Memory B cell (primary cell): ENCODE results near the gene SFXN1.
"Not testable (repeated sequence)": the region's sequence is repeated elsewhere in the genome, so short reads cannot be mapped to it uniquely, and the experiment has no call there.

ENCODE experiments used
- ATAC-seq: fragments of 150-1000 bp; cut with Tn5 transposase; 2 replicates; pipeline ENCODE4 v1.10.0; 2021; ENCODE audit warnings: low read depth, mild to moderate bottlenecking, moderate library complexity
- DNase-seq, 2 donors: peaks; one replicate each; pipeline ENCODE4 v3.0.0; 2022; ENCODE audit warnings: low spot score in 2 of 2
- H3K27ac Mint-ChIP-seq: one replicate; pipeline ENCODE4 v1.8.0; 2022; ENCODE audit warnings: mild to moderate bottlenecking, moderate library complexity, mixed read lengths
- H3K27me3 Mint-ChIP-seq: one replicate; pipeline ENCODE4 v1.8.0; 2022; ENCODE audit warnings: mixed read lengths
- H3K36me3 Mint-ChIP-seq: one replicate; pipeline ENCODE4 v1.8.0; 2022; ENCODE audit warnings: mild to moderate bottlenecking, mixed read lengths
- H3K4me1 Mint-ChIP-seq: one replicate; pipeline ENCODE4 v1.8.0; 2022; ENCODE audit warnings: mixed read lengths
- H3K4me3 Mint-ChIP-seq: one replicate; pipeline ENCODE4 v1.8.0; 2022; ENCODE audit warnings: mild to moderate bottlenecking, moderate library complexity, mixed read lengths
- H3K9me3 Mint-ChIP-seq: one replicate; pipeline ENCODE4 v1.8.0; 2022; ENCODE audit warnings: mixed read lengths

The SFXN1 gene

DNA sequence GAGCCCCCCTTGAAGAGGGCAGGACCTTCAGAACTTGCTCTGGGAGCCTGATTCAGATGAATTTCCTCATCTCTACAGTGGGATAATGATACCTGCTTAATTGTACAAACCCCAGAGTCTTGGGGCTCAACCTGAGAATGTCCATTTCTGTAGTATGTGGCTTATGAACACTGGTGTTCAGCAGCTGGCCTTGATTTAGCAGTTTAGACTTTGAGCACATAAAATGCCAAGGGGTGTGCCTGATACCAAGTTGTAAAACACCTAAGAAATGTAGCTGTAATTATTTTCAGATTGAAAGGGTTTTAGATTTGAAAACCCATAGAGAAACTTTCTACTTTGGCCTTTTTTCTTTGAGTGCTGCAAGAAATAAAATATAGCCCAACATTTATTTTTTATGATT lies 44.9 kb downstream of the SFXN1 start:
- peaks cover 2% of the 10 kb centered on the region for H3K9me3 Mint-ChIP-seq
- H3K4me3 Mint-ChIP-seq, result no peak overlapping the region
- H3K36me3 Mint-ChIP-seq, result peaks cover 42% of the 10 kb centered on the region
- no peaks in the 10 kb centered on the region for H3K27me3 Mint-ChIP-seq
- no peaks in the 10 kb centered on the region for H3K4me1 Mint-ChIP-seq
- no peak for ATAC-seq
- DNase-seq, result no peak
- peak overlapping the region; percentile 32 for H3K27ac Mint-ChIP-seq

- Mint-ChIP-seq H3K27ac (no peak overlapping the region), H3K4me1 (no peaks in the 10 kb centered on the region), H3K36me3 (peaks cover 33% of the 10 kb centered on the region), H3K9me3 (no peaks in the 10 kb centered on the region), H3K4me3 (no peak overlapping the region), H3K27me3 (no peaks in the 10 kb centered on the region)
- ATAC-seq (no peak), DNase-seq (no peak)
Measured at GRCh38 chr5:175524211-175524610, 45.9 kb downstream of the SFXN1 start.

DNA sequence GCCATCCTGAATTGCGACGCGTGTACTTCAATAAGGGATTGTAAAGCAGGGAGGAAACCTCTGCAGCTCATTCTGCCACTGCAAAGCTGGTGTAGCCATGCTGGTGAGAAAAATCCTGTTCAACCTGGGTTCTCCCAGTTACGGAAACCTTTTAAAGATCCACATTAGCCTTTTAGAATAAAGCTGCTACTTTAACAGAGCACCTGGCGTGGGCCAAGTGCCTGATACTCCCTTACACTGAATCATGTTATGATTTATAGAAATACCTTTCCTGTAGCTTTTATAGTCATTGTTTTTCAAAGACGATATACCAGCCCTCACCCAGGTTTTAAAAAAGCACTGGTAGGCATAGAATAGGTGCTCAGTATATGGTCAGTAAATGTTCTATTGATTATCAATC lies 48.3 kb downstream of the SFXN1 start:
- H3K36me3 Mint-ChIP-seq, result peaks cover 25% of the 10 kb centered on the region
- no peaks in the 10 kb centered on the region for H3K4me1 Mint-ChIP-seq
- ATAC-seq (no peak), DNase-seq (no peak)
- H3K4me3 Mint-ChIP-seq, result no peak overlapping the region
- H3K27ac Mint-ChIP-seq, result no peak overlapping the region
- H3K9me3 Mint-ChIP-seq, result no peaks in the 10 kb centered on the region
- no peaks in the 10 kb centered on the region for H3K27me3 Mint-ChIP-seq

GRCh38 chr5:175531361-175531760 lies 53.0 kb downstream of the SFXN1 start:
- no peaks in the 10 kb centered on the region for H3K27me3 Mint-ChIP-seq
- DNase-seq (no peak), ATAC-seq (no peak)
- H3K4me1 Mint-ChIP-seq, result peaks cover 4% of the 10 kb centered on the region
- H3K4me3 Mint-ChIP-seq, result no peak overlapping the region
- H3K36me3 Mint-ChIP-seq, result peaks cover 13% of the 10 kb centered on the region
- no peaks in the 10 kb centered on the region for H3K9me3 Mint-ChIP-seq
- H3K27ac Mint-ChIP-seq, result no peak overlapping the region

DNA sequence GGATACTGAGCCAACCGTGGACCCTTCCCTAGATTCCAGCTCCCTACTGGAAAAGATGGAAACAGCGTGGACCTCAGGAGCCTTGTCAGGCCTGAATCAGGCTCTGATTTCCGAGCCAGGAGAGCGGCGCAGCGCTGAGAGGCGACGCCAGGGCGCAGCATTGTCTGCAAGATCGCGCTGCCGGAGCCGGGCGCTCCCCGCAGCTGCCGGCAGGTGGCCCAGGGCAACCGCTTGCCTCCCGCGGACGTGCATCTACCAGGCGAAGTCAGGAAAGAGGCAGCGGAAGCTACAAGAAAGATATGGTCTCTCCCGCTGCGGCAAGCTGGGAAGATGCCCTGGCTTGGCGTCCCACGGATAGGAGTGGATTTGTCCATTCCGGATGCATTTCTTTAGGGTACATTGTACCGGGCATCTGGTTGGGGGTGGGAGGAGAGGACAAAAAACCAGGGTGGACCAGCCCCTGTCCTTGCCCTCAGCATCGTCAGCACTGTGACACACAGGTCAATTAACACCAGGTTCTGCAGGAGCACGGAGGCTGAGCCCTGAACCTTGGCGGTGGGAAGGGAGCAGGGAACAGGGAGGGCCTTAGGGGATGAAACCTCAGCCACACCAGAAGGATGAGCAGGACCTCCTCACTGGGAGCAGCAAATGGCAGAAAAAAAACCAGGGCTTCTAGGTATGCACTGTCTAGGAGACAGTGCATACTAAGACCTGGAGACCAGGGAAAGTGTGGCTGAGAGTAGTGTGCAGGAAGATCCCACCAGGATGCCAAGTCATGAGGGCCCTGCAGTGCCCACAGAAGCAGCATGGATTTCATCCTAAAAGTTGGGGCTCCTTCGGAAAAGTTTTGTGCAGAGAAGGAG lies 55.9 kb downstream of the SFXN1 start:
- H3K36me3 Mint-ChIP-seq, result peaks cover 5% of the 10 kb centered on the region
- peak; percentile 46 to 56 for DNase-seq
- H3K27me3 Mint-ChIP-seq, result peaks cover 2% of the 10 kb centered on the region
- H3K9me3 Mint-ChIP-seq, result no peaks in the 10 kb centered on the region
- H3K4me3 Mint-ChIP-seq, result no peak overlapping the region
- peaks cover 4% of the 10 kb centered on the region for H3K4me1 Mint-ChIP-seq
- ATAC-seq, result peak; percentile 98
- no peak overlapping the region for H3K27ac Mint-ChIP-seq

DNA sequence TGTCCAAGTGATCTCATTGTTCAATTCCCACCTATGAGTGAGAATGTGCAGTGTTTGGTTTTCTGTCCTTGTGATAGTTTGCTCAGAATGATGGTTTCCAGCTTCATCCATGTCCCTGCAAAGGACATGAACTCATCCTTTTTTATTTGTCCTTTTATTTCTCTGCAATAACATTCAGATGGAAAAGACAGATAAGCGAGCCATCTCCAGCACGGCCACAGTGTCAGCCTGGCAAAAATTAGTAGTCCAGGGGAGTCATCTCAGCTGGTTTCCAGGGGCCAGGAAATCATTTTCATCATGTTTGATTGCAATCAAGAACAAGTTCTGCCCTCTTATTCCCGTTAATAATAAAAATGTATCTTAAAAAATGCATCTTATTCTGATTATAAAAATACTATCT lies 57.0 kb downstream of the SFXN1 start:
- not testable (repeated sequence) for H3K4me1 Mint-ChIP-seq, DNase-seq, H3K27me3 Mint-ChIP-seq, H3K27ac Mint-ChIP-seq, H3K4me3 Mint-ChIP-seq, H3K36me3 Mint-ChIP-seq, ATAC-seq, H3K9me3 Mint-ChIP-seq

DNA sequence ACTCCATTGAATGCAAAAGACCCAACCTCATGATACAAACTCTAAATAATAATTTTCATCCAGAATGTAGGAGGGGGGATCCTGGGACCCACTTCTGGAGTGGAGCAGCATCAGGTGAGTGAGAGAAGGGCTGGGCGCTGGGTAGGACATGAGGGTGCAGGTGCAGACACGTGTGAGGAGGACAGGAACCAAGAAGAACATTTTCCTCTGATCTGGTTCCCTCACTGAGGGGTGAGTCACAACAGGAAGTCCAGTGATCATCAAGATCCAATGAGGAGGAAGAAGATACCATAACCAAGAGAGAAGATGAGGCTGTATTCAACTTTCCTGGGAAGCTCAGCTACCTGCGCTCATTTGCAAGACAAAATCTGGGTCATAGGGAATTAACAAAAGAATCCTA lies 57.4 kb downstream of the SFXN1 start:
- no peak for DNase-seq
- Mint-ChIP-seq H3K4me1 (peaks cover 4% of the 10 kb centered on the region), H3K9me3 (no peaks in the 10 kb centered on the region), H3K36me3 (peaks cover 2% of the 10 kb centered on the region), H3K27me3 (peaks cover 2% of the 10 kb centered on the region), H3K4me3 (no peak overlapping the region), H3K27ac (no peak overlapping the region)
- ATAC-seq, result no peak

DNA sequence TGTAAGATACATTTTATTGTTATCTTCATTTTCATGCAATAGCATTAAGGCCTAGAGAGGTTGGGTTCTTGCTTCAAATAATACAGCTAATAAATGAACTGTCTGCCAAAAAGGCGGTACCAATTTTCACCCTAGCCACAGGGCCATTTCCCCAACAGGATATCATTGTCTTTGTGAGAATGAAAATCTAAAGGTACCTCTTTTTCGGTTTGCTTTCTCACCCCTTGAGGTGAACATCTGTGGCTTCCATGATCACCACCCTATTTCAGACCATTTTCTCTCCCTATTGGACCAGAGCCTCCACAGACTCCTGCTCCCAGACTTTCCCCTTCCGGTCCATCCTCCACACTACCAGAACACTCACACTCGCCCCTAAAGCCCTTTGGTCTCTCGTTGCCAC lies 60.2 kb downstream of the SFXN1 start:
- Mint-ChIP-seq H3K4me1 (peaks cover 4% of the 10 kb centered on the region), H3K36me3 (no peaks in the 10 kb centered on the region), H3K4me3 (no peak overlapping the region), H3K27me3 (peaks cover 5% of the 10 kb centered on the region), H3K9me3 (no peaks in the 10 kb centered on the region), H3K27ac (no peak overlapping the region)
- DNase-seq, result no peak
- ATAC-seq, result no peak

- ATAC-seq (no peak), DNase-seq (no peak)
- Mint-ChIP-seq H3K27me3 (peaks cover 5% of the 10 kb centered on the region), H3K4me3 (no peak overlapping the region), H3K36me3 (no peaks in the 10 kb centered on the region), H3K4me1 (no peaks in the 10 kb centered on the region), H3K27ac (no peak overlapping the region), H3K9me3 (no peaks in the 10 kb centered on the region)
Measured at GRCh38 chr5:175539936-175540335, 61.6 kb downstream of the SFXN1 start.

DNA sequence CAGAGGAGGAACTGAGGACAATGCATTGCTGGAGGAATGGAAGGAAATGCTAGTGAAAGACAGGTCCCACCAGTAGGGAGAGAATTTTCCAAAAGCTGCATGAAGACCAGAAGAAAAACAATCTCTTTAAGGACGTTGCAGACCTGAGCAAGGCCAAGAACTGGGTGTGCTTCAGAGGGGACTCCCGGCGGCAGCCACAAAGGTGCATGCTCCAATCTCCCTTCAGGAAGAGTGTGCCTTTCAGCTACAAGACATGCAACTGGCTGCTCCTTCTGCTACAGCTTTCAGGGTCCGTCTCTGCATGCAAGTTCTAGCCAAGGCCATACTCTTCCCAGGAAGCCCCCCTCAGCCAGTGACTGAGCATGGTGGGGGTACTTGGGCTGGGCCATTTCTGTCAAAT lies 62.9 kb downstream of the SFXN1 start:
- H3K9me3 Mint-ChIP-seq, result no peaks in the 10 kb centered on the region
- H3K27ac Mint-ChIP-seq, result no peak overlapping the region
- DNase-seq, result no peak
- peaks cover 9% of the 10 kb centered on the region for H3K27me3 Mint-ChIP-seq
- H3K4me1 Mint-ChIP-seq, result no peaks in the 10 kb centered on the region
- ATAC-seq, result no peak
- H3K4me3 Mint-ChIP-seq, result no peak overlapping the region
- no peaks in the 10 kb centered on the region for H3K36me3 Mint-ChIP-seq

GRCh38 chr5:175542232-175542965 lies 64.0 kb downstream of the SFXN1 start:
- Mint-ChIP-seq H3K9me3 (no peaks in the 10 kb centered on the region), H3K36me3 (no peaks in the 10 kb centered on the region), H3K27ac (no peak overlapping the region), H3K4me1 (no peaks in the 10 kb centered on the region), H3K27me3 (peaks cover 11% of the 10 kb centered on the region), H3K4me3 (no peak overlapping the region)
- no peak for DNase-seq
- no peak for ATAC-seq

GRCh38 chr5:175542966-175543235 lies 64.5 kb downstream of the SFXN1 start:
- Mint-ChIP-seq H3K27ac (no peak overlapping the region), H3K4me3 (no peak overlapping the region), H3K36me3 (no peaks in the 10 kb centered on the region), H3K9me3 (no peaks in the 10 kb centered on the region), H3K4me1 (no peaks in the 10 kb centered on the region), H3K27me3 (peaks cover 11% of the 10 kb centered on the region)
- DNase-seq, result no peak
- no peak for ATAC-seq

GRCh38 chr5:175544108-175544511 lies 65.8 kb downstream of the SFXN1 start:
- peaks cover 11% of the 10 kb centered on the region for H3K27me3 Mint-ChIP-seq
- no peaks in the 10 kb centered on the region for H3K9me3 Mint-ChIP-seq
- H3K36me3 Mint-ChIP-seq, result no peaks in the 10 kb centered on the region
- H3K4me1 Mint-ChIP-seq, result no peaks in the 10 kb centered on the region
- ATAC-seq (no peak), DNase-seq (no peak)
- no peak overlapping the region for H3K4me3 Mint-ChIP-seq
- no peak overlapping the region for H3K27ac Mint-ChIP-seq

GRCh38 chr5:175544586-175544985 lies 66.2 kb downstream of the SFXN1 start:
- Mint-ChIP-seq H3K36me3 (no peaks in the 10 kb centered on the region), H3K27ac (no peak overlapping the region), H3K9me3 (no peaks in the 10 kb centered on the region), H3K27me3 (peaks cover 12% of the 10 kb centered on the region), H3K4me3 (no peak overlapping the region), H3K4me1 (no peaks in the 10 kb centered on the region)
- DNase-seq (no peak), ATAC-seq (no peak)

DNA sequence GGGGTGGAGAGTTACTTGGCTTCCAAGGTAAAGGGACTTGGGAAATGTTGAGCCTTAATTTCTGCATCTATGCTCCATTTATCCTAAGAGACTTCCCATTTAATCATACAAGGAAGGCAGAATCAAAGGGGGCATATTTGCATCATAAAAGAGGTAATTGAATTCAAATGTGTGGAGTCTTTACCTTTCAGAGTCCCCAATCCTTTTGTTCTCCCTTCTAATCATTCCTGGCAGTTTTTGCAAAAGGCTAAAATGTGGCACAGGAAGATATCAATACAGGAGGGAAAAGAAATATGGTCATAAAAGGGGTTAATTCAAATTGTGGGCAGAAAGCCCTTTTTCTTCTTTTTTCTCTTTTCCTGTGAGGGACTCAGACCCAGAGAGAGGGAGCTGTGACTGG lies 69.5 kb downstream of the SFXN1 start:
- no peak for DNase-seq
- H3K4me3 Mint-ChIP-seq, result no peak overlapping the region
- no peaks in the 10 kb centered on the region for H3K9me3 Mint-ChIP-seq
- H3K27me3 Mint-ChIP-seq, result peaks cover 14% of the 10 kb centered on the region
- H3K27ac Mint-ChIP-seq, result no peak overlapping the region
- no peaks in the 10 kb centered on the region for H3K36me3 Mint-ChIP-seq
- ATAC-seq, result no peak
- no peaks in the 10 kb centered on the region for H3K4me1 Mint-ChIP-seq
